Measurements from ENCODE around the gene CRLF1. TPM values are rescaled to one million over a fixed set of nuclear protein-coding genes. Genes with fewer than 3 reads are reported as not detected.

CRLF1 gene
- total and polyA plus RNA-seq, 2 donors (not counting 1 experiment from before 2014, with no cell fraction given), result not detected

DNA sequence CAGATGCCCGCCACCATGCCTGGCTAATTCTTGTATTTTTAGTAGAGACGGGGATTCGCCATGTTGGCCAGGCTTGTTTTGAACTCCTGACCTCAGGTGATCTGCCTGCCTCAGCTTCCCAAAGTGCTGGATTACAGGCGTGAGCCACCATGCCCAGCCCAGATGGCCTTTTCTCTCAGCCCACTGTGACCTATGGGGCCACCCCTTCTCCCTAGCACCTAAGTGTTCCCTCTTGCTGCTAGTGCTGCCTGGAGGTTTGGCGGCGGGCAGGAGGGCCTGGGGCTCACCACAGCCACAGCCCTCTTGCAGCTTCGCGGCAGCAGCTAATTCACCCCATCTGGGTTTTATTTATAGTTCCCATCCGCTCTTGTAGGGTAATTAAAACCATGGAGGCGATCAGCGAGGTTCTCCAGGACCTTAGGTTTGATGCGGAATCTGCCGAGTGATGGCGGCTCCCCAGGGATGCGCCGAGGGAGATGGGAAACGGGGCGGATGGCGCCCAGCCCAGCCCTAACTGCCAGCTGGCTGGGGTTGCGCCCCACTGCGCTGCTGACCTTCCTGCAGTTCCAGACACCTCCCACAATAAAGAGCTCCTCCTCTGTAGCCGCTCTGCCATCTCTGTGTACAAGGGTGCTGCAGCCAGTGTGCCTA is 14.7 kb downstream of the CRLF1 start:
- no peaks in the 10 kb centered on the region for H3K9me3 Mint-ChIP-seq (ENCODE audit: insufficient read depth)
- peaks cover 29 to 49% of the 10 kb centered on the region in 2 donors for H3K4me1 ChIP-seq (ENCODE audit: control insufficient read depth in 2 of 2, insufficient read depth in 2 of 2, low read length in 2 of 2)
- no peak overlapping the region for H3K27ac Mint-ChIP-seq
- H3K27me3 Mint-ChIP-seq, result peaks cover 7% of the 10 kb centered on the region
- H2AFZ ChIP-seq (ENCODE audit: insufficient read depth, low read depth, low read length, poor library complexity, severe bottlenecking), result no peak overlapping the region
- intact Hi-C loops (cut with micrococcal nuclease), result no loop called here
- H3K4me2 ChIP-seq (replicated peaks; ENCODE audit: low read depth, low read length, poor library complexity, severe bottlenecking), result no peak overlapping the region
- H3K27me3 ChIP-seq (replicated peaks in 1 of 4; ENCODE audit: control extremely low read depth in 1 of 4, control insufficient read depth in 3 of 4, insufficient read depth in 4 of 4, low read length in 3 of 4), result peaks cover 0 to 6% (median 2%) of the 10 kb centered on the region in 4 experiments
- H3K9me3 ChIP-seq (ENCODE audit: control extremely low read depth in 1 of 3, control insufficient read depth in 2 of 3, insufficient read depth in 1 of 3, low read length in 2 of 3), result no peaks in the 10 kb centered on the region
- no peak for DNase-seq
- H3K36me3 ChIP-seq (replicated peaks in 1 of 2; ENCODE audit: control extremely low read depth in 1 of 2, control insufficient read depth in 1 of 2, extremely low read depth in 1 of 2, insufficient read depth in 2 of 2, low read length in 1 of 2), result peaks cover 0 to 6% of the 10 kb centered on the region in 2 experiments
- no peak overlapping the region for H3K27ac ChIP-seq (ENCODE audit: low read length in 2 of 2)
- peaks cover 10% of the 10 kb centered on the region for H4K20me1 ChIP-seq (ENCODE audit: control insufficient read depth, insufficient read depth, low read length, poor library complexity, severe bottlenecking)
- WGBS (ENCODE audit: insufficient coverage), result 95% methylated on average over 19 of the region's 22 CpGs
- H3K4me3 Mint-ChIP-seq, result no peak overlapping the region
- peaks cover 31% of the 10 kb centered on the region for H3K4me1 Mint-ChIP-seq
- TF ChIP-seq, protein P1, sequence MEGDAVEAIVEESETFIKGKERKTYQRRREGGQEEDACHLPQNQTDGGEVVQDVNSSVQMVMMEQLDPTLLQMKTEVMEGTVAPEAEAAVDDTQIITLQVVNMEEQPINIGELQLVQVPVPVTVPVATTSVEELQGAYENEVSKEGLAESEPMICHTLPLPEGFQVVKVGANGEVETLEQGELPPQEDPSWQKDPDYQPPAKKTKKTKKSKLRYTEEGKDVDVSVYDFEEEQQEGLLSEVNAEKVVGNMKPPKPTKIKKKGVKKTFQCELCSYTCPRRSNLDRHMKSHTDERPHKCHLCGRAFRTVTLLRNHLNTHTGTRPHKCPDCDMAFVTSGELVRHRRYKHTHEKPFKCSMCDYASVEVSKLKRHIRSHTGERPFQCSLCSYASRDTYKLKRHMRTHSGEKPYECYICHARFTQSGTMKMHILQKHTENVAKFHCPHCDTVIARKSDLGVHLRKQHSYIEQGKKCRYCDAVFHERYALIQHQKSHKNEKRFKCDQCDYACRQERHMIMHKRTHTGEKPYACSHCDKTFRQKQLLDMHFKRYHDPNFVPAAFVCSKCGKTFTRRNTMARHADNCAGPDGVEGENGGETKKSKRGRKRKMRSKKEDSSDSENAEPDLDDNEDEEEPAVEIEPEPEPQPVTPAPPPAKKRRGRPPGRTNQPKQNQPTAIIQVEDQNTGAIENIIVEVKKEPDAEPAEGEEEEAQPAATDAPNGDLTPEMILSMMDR (IDR thresholded peaks at IDR 0.05), result no peak
- no peak for TF ChIP-seq EZH2 (IDR thresholded peaks at IDR 0.05; ENCODE audit: borderline replicate concordance, insufficient read depth, low read depth, low read length, poor library complexity, severe bottlenecking)
- no peak overlapping the region for H3K4me3 ChIP-seq (ENCODE audit: control extremely low read depth in 1 of 5, extremely low read depth in 1 of 5, insufficient read depth in 1 of 5, low read depth in 2 of 5, low read length in 4 of 5)
- ChIA-PET POLR2A (no interaction called here), CTCF (interaction anchor here (0.8 to 6.3 kb wide), 4 partner anchors 21 to 256 kb away, joined by 3 to 47 read pairs (median 4); no protein-coding TSS in a partner anchor)
- H3K9ac ChIP-seq (ENCODE audit: low read length), result no peak overlapping the region
- no peaks in the 10 kb centered on the region for H3K79me2 ChIP-seq (ENCODE audit: control insufficient read depth, insufficient read depth, low read length)
- ATAC-seq (ENCODE audit: low read depth), result no peak

Data from B cell (primary cell).